Hypothalamus (tissue), 51 donors: ENCODE measurements around the gene ETDC.

Experiments
- DNase-seq, 51 donors: peaks; one replicate each; lab custom pipeline; 2025; lab: John Stamatoyannopoulos, UW

ETDC gene

GRCh38 chrX:135345107-135345589 lies 35.9 kb downstream of the ETDC start:
- DNase-seq, result peak in 17 of 51 donors; percentile 0 to 48 (median 1)

- no peak for DNase-seq
Measured at GRCh38 chrX:135346975-135347374, 37.7 kb downstream of the ETDC start.

DNA sequence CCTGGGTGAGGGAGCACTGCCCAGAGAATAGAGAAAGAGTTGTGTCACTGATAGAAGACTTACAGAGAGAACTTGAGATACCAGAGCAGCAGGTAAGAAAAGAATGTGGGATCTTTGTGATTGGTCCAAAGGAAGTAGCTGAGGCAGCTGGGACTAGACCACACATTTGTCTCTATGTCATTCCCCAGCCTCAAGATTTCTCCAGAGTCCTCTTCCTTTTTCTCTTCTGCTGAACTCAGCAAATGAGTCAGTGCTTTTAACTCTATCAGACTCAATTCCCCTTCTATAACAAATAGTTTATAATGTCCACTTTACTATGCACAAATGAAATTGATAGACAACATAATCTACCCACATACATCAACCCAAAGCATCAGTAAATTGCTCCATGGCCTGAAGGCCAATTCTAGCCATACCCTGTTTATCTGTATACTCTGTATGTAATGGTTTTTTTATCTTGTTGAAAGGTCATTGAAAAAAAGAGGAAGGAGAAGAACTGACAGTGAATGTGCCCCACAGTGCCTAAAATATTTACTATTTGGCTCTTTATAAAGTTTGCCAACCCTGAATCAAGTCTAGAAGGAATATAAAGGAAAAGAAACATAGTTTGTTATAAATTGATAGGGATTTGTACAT lies 38.2 kb downstream of the ETDC start:
- no peak for DNase-seq

DNA sequence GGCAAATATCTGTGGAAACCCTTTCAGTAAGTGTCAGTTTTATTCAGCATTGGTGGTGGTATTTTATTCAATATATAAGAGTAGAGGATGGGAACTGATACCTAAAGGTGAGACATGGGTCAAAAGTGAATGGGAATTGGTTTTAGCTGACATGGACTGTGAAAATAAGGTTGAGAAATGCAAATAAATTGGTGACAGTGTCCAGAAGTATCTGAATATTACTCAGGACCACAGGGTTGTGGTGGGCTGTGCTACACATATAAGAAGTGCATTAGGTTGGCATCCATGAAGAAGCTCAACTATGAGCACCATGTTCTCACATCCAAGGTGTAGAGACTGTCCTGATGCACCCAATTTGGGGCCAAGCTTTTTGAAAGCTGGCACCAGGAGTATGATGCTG lies 45.0 kb downstream of the ETDC start:
- no peak for DNase-seq
